Endothelial cell of umbilical vein (primary cell): ENCODE data around the gene DCLK1.

Experiments used
- FOS ChIP-seq: IDR thresholded peaks from 2 replicates; pipeline ENCODE4 v1.6.1; 2011; ENCODE audit warnings: mild to moderate bottlenecking, low read length, moderate library complexity, borderline replicate concordance; ENCODE audit not compliant: insufficient read depth
- JUN ChIP-seq: IDR thresholded peaks from 2 replicates; pipeline ENCODE4 v1.6.1; 2011; ENCODE audit warnings: borderline replicate concordance, low read depth; ENCODE audit not compliant: insufficient read length, insufficient read depth
- POLR2A ChIP-seq: IDR thresholded peaks from 2 replicates; pipeline ENCODE4 v1.6.1; 2012; ENCODE audit warnings: low read depth, mild to moderate bottlenecking, control low read depth, low read length
- POLR2AphosphoS5 ChIP-seq: IDR thresholded peaks from 2 replicates; pipeline ENCODE4 v1.6.1; 2012; ENCODE audit warnings: low read depth, mild to moderate bottlenecking, control low read depth, low read length, moderate library complexity; ENCODE audit not compliant: insufficient read depth
- TF ChIP-seq, protein P1 (sequence below), 2 donors: IDR thresholded peaks; 1 replicate in 1 of 2; 2 replicates in 1 of 2; pipeline ENCODE4 v1.5.1; 2011; ENCODE audit warnings: low read length in 2 of 2, mild to moderate bottlenecking in 2 of 2, moderate library complexity in 2 of 2, control low read depth in 1 of 2, inconsistent platforms in 1 of 2, low read depth in 1 of 2; ENCODE audit not compliant: insufficient read depth in 1 of 2; ENCODE audit errors: extremely low read depth in 1 of 2

GRCh38 chr13:36154567-36155291 lies 23.5 kb upstream of the DCLK1 start:
- TF ChIP-seq POLR2AphosphoS5 = no peak
- no peak for TF ChIP-seq JUN
- no peak for TF ChIP-seq POLR2A
- TF ChIP-seq, protein P1, sequence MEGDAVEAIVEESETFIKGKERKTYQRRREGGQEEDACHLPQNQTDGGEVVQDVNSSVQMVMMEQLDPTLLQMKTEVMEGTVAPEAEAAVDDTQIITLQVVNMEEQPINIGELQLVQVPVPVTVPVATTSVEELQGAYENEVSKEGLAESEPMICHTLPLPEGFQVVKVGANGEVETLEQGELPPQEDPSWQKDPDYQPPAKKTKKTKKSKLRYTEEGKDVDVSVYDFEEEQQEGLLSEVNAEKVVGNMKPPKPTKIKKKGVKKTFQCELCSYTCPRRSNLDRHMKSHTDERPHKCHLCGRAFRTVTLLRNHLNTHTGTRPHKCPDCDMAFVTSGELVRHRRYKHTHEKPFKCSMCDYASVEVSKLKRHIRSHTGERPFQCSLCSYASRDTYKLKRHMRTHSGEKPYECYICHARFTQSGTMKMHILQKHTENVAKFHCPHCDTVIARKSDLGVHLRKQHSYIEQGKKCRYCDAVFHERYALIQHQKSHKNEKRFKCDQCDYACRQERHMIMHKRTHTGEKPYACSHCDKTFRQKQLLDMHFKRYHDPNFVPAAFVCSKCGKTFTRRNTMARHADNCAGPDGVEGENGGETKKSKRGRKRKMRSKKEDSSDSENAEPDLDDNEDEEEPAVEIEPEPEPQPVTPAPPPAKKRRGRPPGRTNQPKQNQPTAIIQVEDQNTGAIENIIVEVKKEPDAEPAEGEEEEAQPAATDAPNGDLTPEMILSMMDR (IDR thresholded peaks at IDR 0.05; ENCODE audit: extremely low read depth in 1 of 2, insufficient read depth in 1 of 2, low read depth in 1 of 2, low read length in 2 of 2) = no peak
- TF ChIP-seq FOS = no peak
